ENCODE measurements around the gene SSR4. TPM values are rescaled to one million over a fixed set of nuclear protein-coding genes. Genes with fewer than 3 reads are reported as not detected.

The SSR4 gene
- total RNA-seq, 1 donor from 2014 or later = 210 TPM

DNA sequence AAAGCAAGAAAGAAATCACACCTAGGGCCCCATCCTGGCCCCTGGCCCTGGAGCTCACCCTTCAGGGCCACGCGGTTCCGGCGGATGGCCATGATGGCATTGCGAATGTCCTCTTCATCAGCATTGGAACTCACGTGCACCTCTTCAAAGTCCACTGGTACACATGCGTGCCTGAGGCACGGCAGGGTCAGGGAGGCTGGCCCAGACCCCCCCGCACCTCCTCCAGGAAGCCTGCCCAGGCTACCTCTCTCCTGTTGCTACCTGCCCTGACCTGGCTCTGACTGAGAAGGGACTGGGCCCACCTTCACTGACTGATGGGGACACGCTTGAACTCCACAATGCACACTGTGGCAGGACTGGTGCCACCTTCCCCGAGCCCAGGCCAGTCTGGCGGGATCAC lies 4.8 kb upstream of the SSR4 start:
- DNase-seq (no peak), ATAC-seq (no peak)
- H3K36me3 ChIP-seq = peaks cover 46% of the 10 kb centered on the region

DNA sequence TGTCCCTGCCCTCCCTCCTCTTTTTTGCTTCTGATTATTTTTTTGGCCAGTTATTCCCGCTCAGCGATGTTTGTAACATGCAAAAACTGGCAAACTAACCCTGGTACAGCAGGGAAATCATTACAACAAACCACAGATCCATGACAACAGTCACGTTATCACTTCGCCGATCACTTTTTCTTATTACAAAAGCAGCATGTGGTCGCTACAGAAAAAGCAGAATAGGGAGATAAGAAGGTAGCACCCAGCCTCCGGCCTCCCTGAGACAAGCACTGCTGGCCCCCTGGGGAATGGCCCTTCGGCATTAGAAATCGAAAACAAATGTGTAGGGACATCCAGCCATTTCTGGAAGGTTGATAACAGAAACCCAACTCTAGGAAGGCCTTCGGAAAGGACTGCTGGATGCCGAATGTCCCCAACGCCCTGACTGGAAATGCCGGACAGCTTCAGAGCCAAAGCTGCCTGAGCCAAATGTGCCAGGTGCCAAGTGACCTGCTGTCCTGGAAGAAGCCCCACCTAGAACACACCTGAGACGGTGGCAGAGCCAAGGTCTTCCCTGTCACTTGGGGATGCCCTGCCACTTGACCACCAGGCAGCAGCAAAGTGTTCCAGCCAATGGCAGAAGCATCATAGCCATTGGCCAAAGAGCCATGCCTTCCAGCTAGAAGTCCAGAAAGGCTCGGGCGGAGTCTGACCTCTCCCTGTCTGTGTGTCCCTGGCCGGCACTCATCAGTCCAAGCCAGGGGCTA lies 3.2 kb upstream of the SSR4 start:
- H3K27me3 ChIP-seq (ENCODE audit: low read depth) = no peaks in the 10 kb centered on the region
- peaks cover 33% of the 10 kb centered on the region for H3K36me3 ChIP-seq
- intact Hi-C loops (cut with DNase I) = no loop called here
- TF ChIP-seq, protein P1, sequence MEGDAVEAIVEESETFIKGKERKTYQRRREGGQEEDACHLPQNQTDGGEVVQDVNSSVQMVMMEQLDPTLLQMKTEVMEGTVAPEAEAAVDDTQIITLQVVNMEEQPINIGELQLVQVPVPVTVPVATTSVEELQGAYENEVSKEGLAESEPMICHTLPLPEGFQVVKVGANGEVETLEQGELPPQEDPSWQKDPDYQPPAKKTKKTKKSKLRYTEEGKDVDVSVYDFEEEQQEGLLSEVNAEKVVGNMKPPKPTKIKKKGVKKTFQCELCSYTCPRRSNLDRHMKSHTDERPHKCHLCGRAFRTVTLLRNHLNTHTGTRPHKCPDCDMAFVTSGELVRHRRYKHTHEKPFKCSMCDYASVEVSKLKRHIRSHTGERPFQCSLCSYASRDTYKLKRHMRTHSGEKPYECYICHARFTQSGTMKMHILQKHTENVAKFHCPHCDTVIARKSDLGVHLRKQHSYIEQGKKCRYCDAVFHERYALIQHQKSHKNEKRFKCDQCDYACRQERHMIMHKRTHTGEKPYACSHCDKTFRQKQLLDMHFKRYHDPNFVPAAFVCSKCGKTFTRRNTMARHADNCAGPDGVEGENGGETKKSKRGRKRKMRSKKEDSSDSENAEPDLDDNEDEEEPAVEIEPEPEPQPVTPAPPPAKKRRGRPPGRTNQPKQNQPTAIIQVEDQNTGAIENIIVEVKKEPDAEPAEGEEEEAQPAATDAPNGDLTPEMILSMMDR (IDR thresholded peaks at IDR 0.05) = no peak
- no peak for DNase-seq
- no peak overlapping the region for H3K4me3 ChIP-seq
- no peak overlapping the region for H3K27ac ChIP-seq
- H3K9me3 ChIP-seq = no peaks in the 10 kb centered on the region
- ATAC-seq = no peak
- peaks cover 15% of the 10 kb centered on the region for H3K4me1 ChIP-seq

More for the DNA sequence above, 4.8 kb upstream of the SSR4 start:
- Histone ChIP-seq H3K4me1 (peaks cover 7% of the 10 kb centered on the region), H3K27ac (no peak overlapping the region), H3K4me3 (no peak overlapping the region), H3K27me3 (ENCODE audit: low read depth) (no peaks in the 10 kb centered on the region), H3K9me3 (no peaks in the 10 kb centered on the region)
- intact Hi-C loops (cut with DNase I) = no loop called here
- TF ChIP-seq, protein P1 (IDR thresholded peaks at IDR 0.05) = no peak

DNA sequence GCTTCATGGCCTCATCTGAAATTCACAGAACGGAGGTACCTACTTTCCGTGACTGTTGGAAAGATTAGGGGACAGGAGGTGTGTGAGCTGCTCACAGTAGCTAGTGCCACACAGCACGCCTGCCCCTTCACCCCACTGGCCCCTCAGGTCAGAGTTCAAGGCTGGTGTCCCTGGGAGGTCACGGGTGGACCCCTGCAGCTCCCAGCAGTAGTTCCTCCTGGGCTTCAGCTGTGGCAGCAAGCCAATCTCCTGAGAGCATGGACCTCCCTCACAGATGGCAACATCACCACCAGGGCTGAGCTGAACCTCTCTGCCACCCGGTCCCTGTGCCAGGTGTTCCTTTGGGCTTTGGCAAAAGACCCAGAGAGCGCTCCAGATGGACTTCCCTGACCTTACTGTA lies 2.1 kb upstream of the SSR4 start:
- H3K27ac ChIP-seq = no peak overlapping the region
- H3K4me3 ChIP-seq = no peak overlapping the region
- peaks cover 15% of the 10 kb centered on the region for H3K4me1 ChIP-seq
- no peaks in the 10 kb centered on the region for H3K9me3 ChIP-seq
- intact Hi-C loops (cut with DNase I) = no loop called here
- no peaks in the 10 kb centered on the region for H3K27me3 ChIP-seq (ENCODE audit: low read depth)
- TF ChIP-seq, protein P1 (IDR thresholded peaks at IDR 0.05) = no peak
- H3K36me3 ChIP-seq = peaks cover 30% of the 10 kb centered on the region
- ATAC-seq (no peak), DNase-seq (no peak)

DNA sequence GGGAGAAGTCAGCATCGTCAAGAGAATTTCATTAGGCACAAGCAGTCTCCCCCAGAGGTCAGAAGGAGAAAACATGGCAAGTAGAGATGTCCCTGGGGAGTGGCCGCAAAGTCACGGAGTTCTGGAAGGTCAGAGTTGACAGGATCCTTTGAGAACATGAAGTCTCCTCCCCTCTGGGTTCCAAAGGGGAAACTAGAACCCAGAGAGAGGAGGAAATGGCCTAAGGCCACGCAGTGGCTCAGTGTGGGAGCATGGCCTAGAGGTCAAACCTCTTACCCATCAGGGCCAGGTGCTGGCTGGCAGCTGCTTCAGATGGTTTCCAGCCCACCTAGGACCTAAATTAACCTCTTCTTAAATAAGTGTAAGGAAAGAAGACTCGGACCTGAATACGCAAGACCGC lies 1.2 kb upstream of the SSR4 start:
- H3K4me1 ChIP-seq = peaks cover 15% of the 10 kb centered on the region
- ATAC-seq (peak; percentile 8 to 11), DNase-seq (no peak)
- TF ChIP-seq, protein P1 (IDR thresholded peaks at IDR 0.05) = no peak
- H3K36me3 ChIP-seq = peaks cover 30% of the 10 kb centered on the region
- H3K9me3 ChIP-seq = no peaks in the 10 kb centered on the region
- H3K27ac ChIP-seq = peak overlapping the region; percentile 94
- H3K27me3 ChIP-seq (ENCODE audit: low read depth) = no peaks in the 10 kb centered on the region
- intact Hi-C loops (cut with DNase I) = no loop called here
- peak overlapping the region; percentile 75 for H3K4me3 ChIP-seq

DNA sequence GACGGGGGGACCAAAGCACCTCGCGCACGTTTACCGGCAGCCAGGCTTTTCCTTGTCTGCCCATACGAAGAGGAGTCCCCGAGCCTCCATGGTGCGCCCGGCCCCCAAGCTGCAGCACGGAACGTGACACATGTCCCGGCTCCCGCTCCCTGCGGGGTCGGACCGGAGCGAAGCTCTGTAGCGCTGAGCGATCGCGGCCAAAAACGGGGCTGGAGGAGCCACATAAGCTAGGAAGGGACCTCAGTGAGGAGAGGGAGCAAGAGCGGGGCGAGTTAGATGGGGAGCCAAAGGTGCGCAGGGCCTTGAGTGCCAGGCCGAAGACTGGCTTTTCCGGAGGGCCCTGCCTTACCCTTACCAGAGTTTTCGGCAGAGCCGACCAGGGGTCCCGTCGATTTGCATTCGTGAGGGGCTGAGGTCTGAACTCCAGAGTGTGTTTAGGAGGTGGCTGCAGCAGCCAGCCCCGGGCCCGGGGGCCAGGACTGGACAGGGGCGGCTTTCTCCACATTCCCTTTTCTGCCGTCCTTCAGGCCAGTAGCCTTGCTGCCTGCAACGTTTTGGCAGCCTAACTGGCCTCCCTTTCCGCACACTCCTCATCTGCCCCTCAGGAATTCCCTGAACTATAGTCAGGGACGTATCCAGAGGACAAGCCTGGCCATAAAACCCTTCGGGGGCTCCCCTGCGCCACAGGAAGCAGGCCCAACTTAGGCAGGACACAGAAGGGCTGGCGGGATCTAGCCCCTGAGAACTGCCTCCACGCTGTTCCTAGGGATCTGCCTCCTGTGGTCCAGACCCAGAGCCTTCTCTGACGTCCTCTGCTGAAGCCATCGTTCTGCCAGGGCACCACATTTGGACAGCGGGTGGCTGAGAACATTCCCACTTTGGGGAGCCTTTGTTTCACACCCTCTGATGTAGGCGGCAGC lies 689 bp downstream of the SSR4 start:
- intact Hi-C loops (cut with DNase I) = no loop called here
- ATAC-seq = peak; percentile 1 to 14
- H3K4me3 ChIP-seq = peak overlapping the region; percentile 75

More for the DNA sequence above, 689 bp downstream of the SSR4 start:
- peak; percentile 50 for DNase-seq
- Histone ChIP-seq H3K27me3 (ENCODE audit: low read depth) (no peaks in the 10 kb centered on the region), H3K9me3 (no peaks in the 10 kb centered on the region), H3K36me3 (peaks cover 18% of the 10 kb centered on the region), H3K27ac (peak overlapping the region; percentile 94), H3K4me1 (peaks cover 15% of the 10 kb centered on the region)
- TF ChIP-seq, protein P1 (IDR thresholded peaks at IDR 0.05) = no peak

Data from lower lobe of right lung (tissue), 2 donors.